IPS-18a (cell line): ENCODE measurements around the gene NUP153.

Experiments used
- H3K27ac ChIP-seq: one replicate; pipeline ENCODE4 v1.5.1; 2013; ENCODE audit warnings: low read length
- H3K27me3 ChIP-seq: one replicate; pipeline ENCODE4 v1.6.1; 2013; ENCODE audit warnings: mild to moderate bottlenecking, low read length; ENCODE audit not compliant: control insufficient read depth, insufficient read depth
- H3K36me3 ChIP-seq: one replicate; pipeline ENCODE4 v1.6.1; 2013; ENCODE audit warnings: low read depth, low read length; ENCODE audit not compliant: control insufficient read depth
- H3K4me1 ChIP-seq: one replicate; pipeline ENCODE4 v1.6.1; 2013; ENCODE audit warnings: low read depth, low read length; ENCODE audit not compliant: control insufficient read depth
- H3K4me3 ChIP-seq: one replicate; pipeline ENCODE4 v1.5.1; 2013; ENCODE audit warnings: low read length
- H3K9ac ChIP-seq: one replicate; pipeline ENCODE4 v1.6.1; 2013; ENCODE audit warnings: mild to moderate bottlenecking, low read length, moderate library complexity
- H3K9me3 ChIP-seq: one replicate; pipeline ENCODE4 v1.6.1; 2013; ENCODE audit warnings: low read depth, low read length; ENCODE audit not compliant: control insufficient read depth

Gene NUP153

DNA sequence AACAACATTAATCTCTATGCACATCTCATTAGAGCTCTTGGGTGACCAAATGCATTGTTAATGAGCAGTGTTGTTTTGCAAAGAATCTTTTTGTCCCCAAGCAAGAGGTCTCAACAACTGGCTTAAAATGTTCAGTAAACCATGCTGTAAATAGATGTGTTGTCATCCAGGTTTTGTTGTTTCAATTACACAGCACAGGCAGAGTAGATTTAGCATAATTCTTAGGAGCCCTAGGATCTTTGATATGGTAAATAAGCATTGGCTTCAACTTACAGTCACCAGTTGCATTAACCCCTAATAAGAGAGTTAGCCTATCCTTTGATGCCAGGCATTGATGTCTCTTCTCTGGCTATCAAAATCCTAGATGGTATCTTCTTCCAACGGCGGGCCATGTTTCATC lies 23.3 kb downstream of the NUP153 start:
- Histone ChIP-seq H3K27me3 (no peaks in the 10 kb centered on the region), H3K27ac (no peak overlapping the region), H3K9ac (no peak overlapping the region), H3K4me3 (no peak overlapping the region), H3K36me3 (peaks cover 29% of the 10 kb centered on the region), H3K9me3 (no peaks in the 10 kb centered on the region), H3K4me1 (peaks cover 29% of the 10 kb centered on the region)

- Histone ChIP-seq H3K4me3 (no peak overlapping the region), H3K27ac (no peak overlapping the region), H3K9me3 (no peaks in the 10 kb centered on the region), H3K27me3 (no peaks in the 10 kb centered on the region), H3K9ac (no peak overlapping the region), H3K36me3 (peaks cover 24% of the 10 kb centered on the region), H3K4me1 (peaks cover 25% of the 10 kb centered on the region)
These were observed 27.0 kb downstream of the NUP153 start for GRCh38 chr6:17679726-17680125.

- Histone ChIP-seq H3K36me3 (peaks cover 34% of the 10 kb centered on the region), H3K4me1 (peaks cover 15% of the 10 kb centered on the region), H3K9ac (no peak overlapping the region), H3K27ac (no peak overlapping the region), H3K27me3 (no peaks in the 10 kb centered on the region), H3K9me3 (no peaks in the 10 kb centered on the region), H3K4me3 (no peak overlapping the region)
These were observed 29.1 kb downstream of the NUP153 start for GRCh38 chr6:17677602-17678001.

DNA sequence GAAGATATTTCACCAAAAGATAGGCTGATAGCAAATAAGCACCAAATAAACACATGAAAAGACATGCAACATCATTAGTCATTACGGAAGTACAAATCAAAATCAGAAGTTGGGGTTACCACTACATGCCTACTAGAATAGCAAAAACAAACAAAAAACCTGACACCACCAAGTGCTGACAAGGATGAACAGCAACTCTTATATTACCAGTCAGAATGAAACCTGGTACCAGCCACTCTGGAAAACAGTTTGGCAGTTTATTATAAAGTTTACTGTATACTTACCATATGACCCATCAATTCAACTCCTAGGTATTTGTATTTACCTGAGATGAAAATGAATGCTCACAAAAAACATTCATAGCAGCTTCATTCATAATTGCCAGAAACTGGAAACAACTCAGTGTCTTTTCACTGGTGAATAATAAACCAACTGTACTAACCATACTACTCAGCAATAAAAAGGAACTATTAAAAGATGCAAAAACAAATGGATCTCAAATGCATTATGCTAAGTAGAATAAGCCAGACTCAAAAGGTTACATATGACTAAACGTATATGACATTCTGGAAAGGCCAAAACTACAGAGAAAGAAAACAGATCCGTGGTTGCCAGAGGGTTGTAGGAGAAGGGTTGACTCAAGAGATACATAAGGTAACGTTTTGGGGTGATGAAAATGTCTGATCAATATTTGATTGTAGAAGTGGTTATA lies 33.0 kb downstream of the NUP153 start:
- Histone ChIP-seq H3K4me3 (no peak overlapping the region), H3K27ac (no peak overlapping the region), H3K4me1 (no peaks in the 10 kb centered on the region), H3K36me3 (peaks cover 65% of the 10 kb centered on the region), H3K27me3 (no peaks in the 10 kb centered on the region), H3K9me3 (no peaks in the 10 kb centered on the region), H3K9ac (no peak overlapping the region)

GRCh38 chr6:17672064-17672718 lies 34.5 kb downstream of the NUP153 start:
- Histone ChIP-seq H3K36me3 (peaks cover 78% of the 10 kb centered on the region), H3K9ac (no peak overlapping the region)

DNA sequence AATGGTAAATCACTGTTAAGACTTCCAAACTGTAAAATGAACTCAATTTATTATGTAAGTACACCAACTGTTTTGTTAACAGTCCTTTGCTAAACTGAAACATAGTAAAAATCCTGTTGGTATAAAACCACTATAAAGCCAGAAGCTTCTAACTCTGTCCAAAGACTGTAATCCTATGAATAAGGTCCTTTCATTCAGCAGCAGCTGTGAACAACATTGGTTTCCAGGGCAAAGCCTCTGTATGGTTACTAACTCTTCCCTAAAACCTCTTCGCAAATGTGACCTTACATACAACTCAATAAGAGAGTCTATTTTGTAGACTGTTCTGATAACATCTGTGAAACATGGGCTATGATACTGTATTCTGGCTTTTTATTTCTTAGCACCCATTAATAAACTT lies 40.1 kb downstream of the NUP153 start:
- H3K4me3 ChIP-seq = no peak overlapping the region
- no peak overlapping the region for H3K9ac ChIP-seq
- H3K27ac ChIP-seq = no peak overlapping the region
- H3K9me3 ChIP-seq = no peaks in the 10 kb centered on the region
- H3K27me3 ChIP-seq = no peaks in the 10 kb centered on the region
- H3K4me1 ChIP-seq = no peaks in the 10 kb centered on the region
- H3K36me3 ChIP-seq = peaks cover 90% of the 10 kb centered on the region

More at GRCh38 chr6:17672064-17672718, 34.5 kb downstream of the NUP153 start:
- H3K27ac ChIP-seq = no peak overlapping the region
- H3K9me3 ChIP-seq = no peaks in the 10 kb centered on the region
- H3K4me1 ChIP-seq = no peaks in the 10 kb centered on the region
- no peaks in the 10 kb centered on the region for H3K27me3 ChIP-seq
- no peak overlapping the region for H3K4me3 ChIP-seq

DNA sequence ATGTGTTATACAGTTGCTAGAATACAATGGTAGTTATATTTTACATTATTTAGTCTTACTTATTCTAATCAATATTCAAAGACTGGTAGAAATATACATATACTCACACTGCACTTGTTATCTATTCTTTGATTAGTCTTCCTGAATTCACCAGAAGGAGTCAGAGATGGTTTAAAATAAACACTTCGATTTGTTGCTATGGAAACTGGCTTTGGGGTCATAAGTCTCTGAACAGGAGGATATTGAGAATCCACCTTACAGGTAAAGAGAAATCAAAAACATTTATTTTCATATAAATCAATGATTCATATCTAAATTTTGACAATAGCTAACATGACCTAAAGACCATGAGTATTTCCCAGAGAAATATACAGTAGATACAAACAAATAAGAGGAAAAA lies 41.6 kb downstream of the NUP153 start:
- Histone ChIP-seq H3K36me3 (peaks cover 91% of the 10 kb centered on the region), H3K27me3 (no peaks in the 10 kb centered on the region)

GRCh38 chr6:17663226-17663625 lies 43.5 kb downstream of the NUP153 start:
- H3K27me3 ChIP-seq = no peaks in the 10 kb centered on the region
- peaks cover 88% of the 10 kb centered on the region for H3K36me3 ChIP-seq
- no peaks in the 10 kb centered on the region for H3K9me3 ChIP-seq
- no peak overlapping the region for H3K27ac ChIP-seq
- no peaks in the 10 kb centered on the region for H3K4me1 ChIP-seq
- no peak overlapping the region for H3K9ac ChIP-seq
- no peak overlapping the region for H3K4me3 ChIP-seq

More for the DNA sequence above, 41.6 kb downstream of the NUP153 start:
- no peaks in the 10 kb centered on the region for H3K4me1 ChIP-seq
- H3K9ac ChIP-seq = no peak overlapping the region
- no peaks in the 10 kb centered on the region for H3K9me3 ChIP-seq
- H3K4me3 ChIP-seq = no peak overlapping the region
- H3K27ac ChIP-seq = no peak overlapping the region

GRCh38 chr6:17662585-17662984 lies 44.1 kb downstream of the NUP153 start:
- Histone ChIP-seq H3K4me1 (no peaks in the 10 kb centered on the region), H3K9me3 (no peaks in the 10 kb centered on the region), H3K9ac (no peak overlapping the region), H3K27me3 (no peaks in the 10 kb centered on the region), H3K27ac (no peak overlapping the region), H3K4me3 (no peak overlapping the region), H3K36me3 (peaks cover 88% of the 10 kb centered on the region)

DNA sequence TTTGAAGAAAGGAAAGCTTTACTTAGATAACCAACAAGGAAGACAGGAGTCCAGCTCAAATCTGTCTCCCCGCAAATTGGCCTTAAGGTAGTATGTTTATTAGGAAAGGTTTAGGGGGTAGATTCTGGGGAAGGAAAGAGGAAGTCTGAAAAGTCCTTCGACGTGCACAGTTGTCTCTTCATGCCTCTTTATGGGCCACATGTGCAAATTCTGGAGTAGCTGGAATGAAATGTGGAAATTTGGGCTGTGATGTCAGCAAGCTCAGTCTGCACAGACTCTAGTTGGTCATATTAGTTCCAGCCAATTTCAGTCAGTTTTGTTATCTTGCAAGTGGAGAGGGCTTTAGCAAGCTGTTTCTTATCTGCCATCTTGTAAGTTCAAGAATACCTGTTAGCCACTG lies 50.1 kb downstream of the NUP153 start:
- H3K4me1 ChIP-seq = no peaks in the 10 kb centered on the region
- H3K9me3 ChIP-seq = no peaks in the 10 kb centered on the region
- H3K27me3 ChIP-seq = no peaks in the 10 kb centered on the region
- H3K9ac ChIP-seq = no peak overlapping the region
- H3K36me3 ChIP-seq = peaks cover 68% of the 10 kb centered on the region
- no peak overlapping the region for H3K27ac ChIP-seq
- H3K4me3 ChIP-seq = no peak overlapping the region

DNA sequence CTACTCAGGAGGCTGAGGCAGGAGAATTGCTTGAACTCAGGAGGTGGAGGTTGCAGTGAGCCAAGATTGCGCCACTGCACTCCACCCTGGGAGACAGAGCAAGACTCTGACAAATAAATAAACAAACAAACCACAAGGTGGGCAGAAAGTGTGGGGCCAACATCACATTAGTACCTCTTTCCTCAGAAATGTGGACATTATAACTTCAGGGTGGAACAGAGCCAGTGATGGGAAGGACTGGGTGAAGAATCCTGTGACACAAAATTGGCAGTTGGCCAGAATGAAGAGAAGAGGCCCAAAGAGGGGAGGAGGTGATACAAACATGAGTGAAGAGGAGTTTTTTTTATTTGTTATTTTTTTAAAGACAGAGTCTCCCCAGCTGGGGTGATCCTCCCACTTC lies 50.6 kb downstream of the NUP153 start:
- Histone ChIP-seq H3K9me3 (no peaks in the 10 kb centered on the region), H3K4me3 (no peak overlapping the region), H3K36me3 (peaks cover 66% of the 10 kb centered on the region), H3K27me3 (no peaks in the 10 kb centered on the region), H3K27ac (no peak overlapping the region), H3K4me1 (no peaks in the 10 kb centered on the region), H3K9ac (no peak overlapping the region)
